ENCODE measurements around the gene HAP1. TPM values are rescaled to one million over a fixed set of nuclear protein-coding genes. Genes with fewer than 3 reads are reported as not detected.

Gene HAP1
- polyA plus RNA-seq, 1 of the 3 experiments (the other 2 are of a cell fraction) = 0.18 TPM

DNA sequence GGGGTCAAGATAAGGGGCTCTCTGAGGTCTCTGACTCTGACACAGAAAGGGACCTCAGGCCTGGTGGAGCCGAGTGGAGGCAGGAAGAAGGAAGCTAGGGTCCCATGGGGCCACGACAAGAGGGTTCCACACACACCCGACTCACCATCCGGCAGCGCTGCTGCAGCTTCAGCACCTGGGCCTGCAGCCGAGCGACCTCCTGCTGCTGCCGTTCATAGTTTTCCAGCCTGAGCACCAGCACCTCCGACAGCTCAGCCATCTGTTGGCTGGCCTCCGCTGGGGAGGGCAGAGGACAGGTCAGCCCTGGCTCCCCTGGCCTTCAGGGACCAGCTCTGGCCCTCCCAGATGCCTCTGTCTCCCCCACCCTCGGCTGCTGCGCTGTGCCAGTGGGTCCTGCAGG is 6.4 kb downstream of the HAP1 start:
- TF ChIP-seq EP300 (IDR thresholded peaks at IDR 0.05; ENCODE audit: borderline replicate concordance in 1 of 2, low read depth in 1 of 2, low read length in 1 of 2) (no peak), ELF1 (IDR thresholded peaks at IDR 0.05) (no peak), FOXM1 (IDR thresholded peaks at IDR 0.05; ENCODE audit: low read depth) (no peak), RCOR1 (IDR thresholded peaks at IDR 0.05; ENCODE audit: low read length) (no peak), RAD21 (IDR thresholded peaks at IDR 0.05; ENCODE audit: low read length) (no peak), MXI1 (IDR thresholded peaks at IDR 0.05; ENCODE audit: low read depth, low read length) (no peak), FOXJ3 (CRISPR knock-in tag; IDR thresholded peaks at IDR 0.05) (no peak), FOSL2 (IDR thresholded peaks at IDR 0.05; ENCODE audit: borderline replicate concordance, low read depth) (no peak), POLR2AphosphoS5 (IDR thresholded peaks at IDR 0.05; ENCODE audit: low read depth, low read length) (no peak), RXRA (IDR thresholded peaks at IDR 0.05; ENCODE audit: borderline replicate concordance, low read depth) (no peak), SIN3A (IDR thresholded peaks at IDR 0.05; ENCODE audit: borderline replicate concordance, low read depth, low read length) (no peak), TCF12 (IDR thresholded peaks at IDR 0.05) (no peak), GABPA (IDR thresholded peaks at IDR 0.05; ENCODE audit: low read depth) (no peak), JUND (IDR thresholded peaks at IDR 0.05) (no peak), YY1 (IDR thresholded peaks at IDR 0.05; ENCODE audit: low read depth) (no peak), GATA2 (CRISPR knock-in tag; IDR thresholded peaks at IDR 0.05) (no peak)
- TF ChIP-seq, protein P1, sequence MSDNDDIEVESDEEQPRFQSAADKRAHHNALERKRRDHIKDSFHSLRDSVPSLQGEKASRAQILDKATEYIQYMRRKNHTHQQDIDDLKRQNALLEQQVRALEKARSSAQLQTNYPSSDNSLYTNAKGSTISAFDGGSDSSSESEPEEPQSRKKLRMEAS (IDR thresholded peaks at IDR 0.05; ENCODE audit: low read depth) = no peak
- no peak overlapping the region for H3K27ac ChIP-seq (ENCODE audit: low read depth in 2 of 2, low read length in 1 of 2)
- POLR2A ChIA-PET = no interaction called here
- H3K4me1 ChIP-seq (ENCODE audit: control insufficient read depth in 1 of 2, insufficient read depth in 2 of 2, low read depth in 1 of 2, low read length in 1 of 2) = no peaks in the 10 kb centered on the region
- H4K20me1 ChIP-seq (ENCODE audit: insufficient read depth) = no peaks in the 10 kb centered on the region
- peaks cover 26% of the 10 kb centered on the region for H3K27me3 ChIP-seq (ENCODE audit: insufficient read depth)
- CTCF ChIA-PET = interaction anchor here (0.9 to 24.8 kb wide), 6 partner anchors 8 to 321 kb away, joined by 3 to 405 read pairs (median 5); partner anchors contain the start of genes FKBP10, GAST and P3H4
- no peaks in the 10 kb centered on the region for H3K36me3 ChIP-seq (replicated peaks in 1 of 2; ENCODE audit: control insufficient read depth in 1 of 2, insufficient read depth in 2 of 2, low read length in 1 of 2)
- H3K9ac ChIP-seq = no peak overlapping the region
- no peak overlapping the region for H2AFZ ChIP-seq (ENCODE audit: low read depth)
- no peaks in the 10 kb centered on the region for H3K79me2 ChIP-seq (ENCODE audit: insufficient read depth)
- WGBS (ENCODE audit: low lambda C conversion rate) = 75% methylated on average over 8 of the region's 12 CpGs
- H3K4me3 ChIP-seq (ENCODE audit: low read depth in 2 of 2, low read length in 1 of 2) = no peak overlapping the region
- H3F3A ChIP-seq (replicated peaks; ENCODE audit: insufficient read depth) = no peaks in the 10 kb centered on the region
- H3K9me2 ChIP-seq = no peaks in the 10 kb centered on the region
- no peak for DNase-seq
- no peak overlapping the region for H3K4me2 ChIP-seq
- H3K9me3 ChIP-seq = no peaks in the 10 kb centered on the region

DNA sequence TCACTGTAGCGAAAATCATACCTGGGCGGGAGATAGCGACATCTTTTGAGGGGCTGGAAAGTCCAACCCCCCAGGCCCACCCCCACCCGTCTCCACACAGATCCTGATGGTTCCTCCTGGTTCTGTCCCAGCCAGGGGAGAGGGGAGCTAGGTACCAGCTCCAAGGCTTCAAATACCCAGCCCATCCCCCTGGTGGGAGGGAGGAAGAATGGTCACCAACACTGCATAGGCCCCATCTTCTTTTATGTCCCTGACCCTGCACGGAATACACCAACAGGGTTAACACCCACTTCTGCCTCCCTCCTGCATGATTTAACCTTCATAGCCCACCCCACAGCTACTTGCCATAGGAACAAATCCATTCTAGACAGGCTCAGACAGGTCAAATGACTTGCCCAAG is 9.3 kb downstream of the HAP1 start:
- Histone ChIP-seq H3K79me2 (ENCODE audit: insufficient read depth) (no peaks in the 10 kb centered on the region), H3K9me2 (no peaks in the 10 kb centered on the region), H3K4me3 (ENCODE audit: low read depth in 2 of 2, low read length in 1 of 2) (no peak overlapping the region), H3K4me1 (ENCODE audit: control insufficient read depth in 1 of 2, insufficient read depth in 2 of 2, low read depth in 1 of 2, low read length in 1 of 2) (no peaks in the 10 kb centered on the region), H3K27ac (ENCODE audit: low read depth in 2 of 2, low read length in 1 of 2) (no peak overlapping the region), H3K9ac (no peak overlapping the region), H3F3A (replicated peaks; ENCODE audit: insufficient read depth) (no peaks in the 10 kb centered on the region), H3K4me2 (no peak overlapping the region), H3K36me3 (replicated peaks in 1 of 2; ENCODE audit: control insufficient read depth in 1 of 2, insufficient read depth in 2 of 2, low read length in 1 of 2) (no peaks in the 10 kb centered on the region), H4K20me1 (ENCODE audit: insufficient read depth) (no peaks in the 10 kb centered on the region), H3K27me3 (ENCODE audit: insufficient read depth) (no peaks in the 10 kb centered on the region; the same call in none of the 2 replicates), H3K9me3 (no peaks in the 10 kb centered on the region), H2AFZ (ENCODE audit: low read depth) (no peak overlapping the region)
- TF ChIP-seq EP300 (IDR thresholded peaks at IDR 0.05; ENCODE audit: borderline replicate concordance in 1 of 2, low read depth in 1 of 2, low read length in 1 of 2) (no peak), EZH2phosphoT487 (IDR thresholded peaks at IDR 0.05; ENCODE audit: borderline replicate concordance, low read depth) (no peak), RCOR1 (IDR thresholded peaks at IDR 0.05; ENCODE audit: low read length) (no peak), FOXJ3 (CRISPR knock-in tag; IDR thresholded peaks at IDR 0.05) (no peak), GATA2 (CRISPR knock-in tag; IDR thresholded peaks at IDR 0.05) (no peak), TAF1 (IDR thresholded peaks at IDR 0.05; ENCODE audit: borderline replicate concordance, low read depth, low read length) (no peak), YY1 (IDR thresholded peaks at IDR 0.05; ENCODE audit: low read depth) (no peak), SIN3A (IDR thresholded peaks at IDR 0.05; ENCODE audit: borderline replicate concordance, low read depth, low read length) (no peak), FOXM1 (IDR thresholded peaks at IDR 0.05; ENCODE audit: low read depth) (no peak), RXRA (IDR thresholded peaks at IDR 0.05; ENCODE audit: borderline replicate concordance, low read depth) (no peak)
- TF ChIP-seq, protein P1 (IDR thresholded peaks at IDR 0.05; ENCODE audit: low read depth) = no peak
- TF ChIP-seq, protein P2, sequence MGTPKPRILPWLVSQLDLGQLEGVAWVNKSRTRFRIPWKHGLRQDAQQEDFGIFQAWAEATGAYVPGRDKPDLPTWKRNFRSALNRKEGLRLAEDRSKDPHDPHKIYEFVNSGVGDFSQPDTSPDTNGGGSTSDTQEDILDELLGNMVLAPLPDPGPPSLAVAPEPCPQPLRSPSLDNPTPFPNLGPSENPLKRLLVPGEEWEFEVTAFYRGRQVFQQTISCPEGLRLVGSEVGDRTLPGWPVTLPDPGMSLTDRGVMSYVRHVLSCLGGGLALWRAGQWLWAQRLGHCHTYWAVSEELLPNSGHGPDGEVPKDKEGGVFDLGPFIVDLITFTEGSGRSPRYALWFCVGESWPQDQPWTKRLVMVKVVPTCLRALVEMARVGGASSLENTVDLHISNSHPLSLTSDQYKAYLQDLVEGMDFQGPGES (IDR thresholded peaks at IDR 0.05; ENCODE audit: low read depth, low read length) = no peak
- TF ChIP-seq, protein P3, sequence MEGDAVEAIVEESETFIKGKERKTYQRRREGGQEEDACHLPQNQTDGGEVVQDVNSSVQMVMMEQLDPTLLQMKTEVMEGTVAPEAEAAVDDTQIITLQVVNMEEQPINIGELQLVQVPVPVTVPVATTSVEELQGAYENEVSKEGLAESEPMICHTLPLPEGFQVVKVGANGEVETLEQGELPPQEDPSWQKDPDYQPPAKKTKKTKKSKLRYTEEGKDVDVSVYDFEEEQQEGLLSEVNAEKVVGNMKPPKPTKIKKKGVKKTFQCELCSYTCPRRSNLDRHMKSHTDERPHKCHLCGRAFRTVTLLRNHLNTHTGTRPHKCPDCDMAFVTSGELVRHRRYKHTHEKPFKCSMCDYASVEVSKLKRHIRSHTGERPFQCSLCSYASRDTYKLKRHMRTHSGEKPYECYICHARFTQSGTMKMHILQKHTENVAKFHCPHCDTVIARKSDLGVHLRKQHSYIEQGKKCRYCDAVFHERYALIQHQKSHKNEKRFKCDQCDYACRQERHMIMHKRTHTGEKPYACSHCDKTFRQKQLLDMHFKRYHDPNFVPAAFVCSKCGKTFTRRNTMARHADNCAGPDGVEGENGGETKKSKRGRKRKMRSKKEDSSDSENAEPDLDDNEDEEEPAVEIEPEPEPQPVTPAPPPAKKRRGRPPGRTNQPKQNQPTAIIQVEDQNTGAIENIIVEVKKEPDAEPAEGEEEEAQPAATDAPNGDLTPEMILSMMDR (IDR thresholded peaks at IDR 0.05) = no peak
- DNase-seq = no peak
- POLR2A ChIA-PET = interaction anchor here (1.0 kb wide), 1 partner anchor 29 kb away, joined by 4 read pairs; no protein-coding TSS in a partner anchor
- CTCF ChIA-PET = interaction anchor here (0.6 to 24.8 kb wide), 7 partner anchors 10 to 376 kb away, joined by 3 to 405 read pairs (median 7); partner anchors contain the start of genes FKBP10, JUP and P3H4
- WGBS (ENCODE audit: low lambda C conversion rate) = 74% methylated on average over 5 of the region's 5 CpGs

Data from SK-N-SH (cell line).